ENCODE measurements around the gene WNK3. TPM values are rescaled to one million over a fixed set of nuclear protein-coding genes. Genes with fewer than 3 reads are reported as not detected.

Gene WNK3
- polyA plus RNA-seq, 2 of the 4 experiments (the other 2 are of a cell fraction), result 0.08 TPM; not detected in 1

- CTCF ChIA-PET, result no interaction called here
- POLR2A ChIA-PET, result no interaction called here
- 33% methylated on average over 1 of the region's 1 CpG for WGBS (ENCODE audit: missing lambda C conversion rate)
Measured at GRCh38 chrX:54320067-54320466, 37.8 kb downstream of the WNK3 start.

DNA sequence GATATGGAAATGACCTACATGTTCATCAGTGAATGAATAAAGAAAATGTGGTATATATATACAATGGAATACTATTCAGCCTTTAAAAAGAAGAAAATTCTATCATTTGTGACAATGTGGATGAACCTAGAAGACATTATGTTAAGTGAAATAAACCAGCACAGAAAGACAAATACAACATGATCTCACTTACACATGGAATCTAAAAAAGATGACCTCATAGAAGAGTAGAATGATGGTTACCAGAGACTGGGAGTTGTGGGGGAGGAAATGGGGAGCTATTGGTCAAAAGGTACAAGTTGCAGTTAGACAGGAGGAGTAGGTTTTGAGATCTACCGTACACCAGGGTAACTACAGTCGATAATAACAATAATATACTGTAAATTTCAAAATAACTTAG is 51.5 kb downstream of the WNK3 start:
- H3K27ac ChIP-seq, result no peak overlapping the region
- DNase-seq (ENCODE audit: low read depth in 1 of 2, low spot score in 1 of 2), result no peak
- WGBS (ENCODE audit: missing lambda C conversion rate), result 0% methylated on average over 2 of the region's 2 CpGs
- no peak overlapping the region for H3K4me3 ChIP-seq
- ChIA-PET CTCF (no interaction called here), POLR2A (no interaction called here)
- H3K4me1 ChIP-seq, result no peaks in the 10 kb centered on the region
- ATAC-seq, result no peak
- no peaks in the 10 kb centered on the region for H3K9me3 ChIP-seq
- TF ChIP-seq REST (IDR thresholded peaks at IDR 0.05) (no peak), NR3C1 (IDR thresholded peaks at IDR 0.05) (no peak), SMC3 (IDR thresholded peaks at IDR 0.05) (no peak), ATOH8 (CRISPR knock-in tag; IDR thresholded peaks at IDR 0.05; ENCODE audit: low read depth) (no peak), MAZ (IDR thresholded peaks at IDR 0.05; ENCODE audit: borderline replicate concordance, low read depth, low read length) (no peak), RFX5 (IDR thresholded peaks at IDR 0.05) (no peak), RARB (CRISPR knock-in tag; IDR thresholded peaks at IDR 0.05) (no peak), CHD2 (IDR thresholded peaks at IDR 0.05; ENCODE audit: low read length, partially characterized antibody) (no peak), ESRRA (IDR thresholded peaks at IDR 0.05; ENCODE audit: borderline replicate concordance, low read length) (no peak)
- no peak overlapping the region for H3K4me2 ChIP-seq
- no peak for FAIRE-seq

More at GRCh38 chrX:54320067-54320466, 37.8 kb downstream of the WNK3 start:
- Histone ChIP-seq H3K4me2 (no peak overlapping the region), H3K27ac (no peak overlapping the region), H3K4me3 (no peak overlapping the region), H3K4me1 (no peaks in the 10 kb centered on the region), H3K9me3 (no peaks in the 10 kb centered on the region)
- no peak for ATAC-seq
- no peak for DNase-seq (ENCODE audit: low read depth in 1 of 2, low spot score in 1 of 2)
- no peak for FAIRE-seq
- TF ChIP-seq TFCP2L1 (CRISPR knock-in tag; IDR thresholded peaks at IDR 0.05), result no peak
- TF ChIP-seq SREBF2 (IDR thresholded peaks at IDR 0.05), result no peak
- TF ChIP-seq GATA3 (IDR thresholded peaks at IDR 0.05; ENCODE audit: borderline replicate concordance), result no peak
- TF ChIP-seq BHLHE40 (IDR thresholded peaks at IDR 0.05; ENCODE audit: low read depth, low read length), result no peak
- no peak for TF ChIP-seq KDM1A (IDR thresholded peaks at IDR 0.05; ENCODE audit: low read depth)
- TF ChIP-seq, protein P1, sequence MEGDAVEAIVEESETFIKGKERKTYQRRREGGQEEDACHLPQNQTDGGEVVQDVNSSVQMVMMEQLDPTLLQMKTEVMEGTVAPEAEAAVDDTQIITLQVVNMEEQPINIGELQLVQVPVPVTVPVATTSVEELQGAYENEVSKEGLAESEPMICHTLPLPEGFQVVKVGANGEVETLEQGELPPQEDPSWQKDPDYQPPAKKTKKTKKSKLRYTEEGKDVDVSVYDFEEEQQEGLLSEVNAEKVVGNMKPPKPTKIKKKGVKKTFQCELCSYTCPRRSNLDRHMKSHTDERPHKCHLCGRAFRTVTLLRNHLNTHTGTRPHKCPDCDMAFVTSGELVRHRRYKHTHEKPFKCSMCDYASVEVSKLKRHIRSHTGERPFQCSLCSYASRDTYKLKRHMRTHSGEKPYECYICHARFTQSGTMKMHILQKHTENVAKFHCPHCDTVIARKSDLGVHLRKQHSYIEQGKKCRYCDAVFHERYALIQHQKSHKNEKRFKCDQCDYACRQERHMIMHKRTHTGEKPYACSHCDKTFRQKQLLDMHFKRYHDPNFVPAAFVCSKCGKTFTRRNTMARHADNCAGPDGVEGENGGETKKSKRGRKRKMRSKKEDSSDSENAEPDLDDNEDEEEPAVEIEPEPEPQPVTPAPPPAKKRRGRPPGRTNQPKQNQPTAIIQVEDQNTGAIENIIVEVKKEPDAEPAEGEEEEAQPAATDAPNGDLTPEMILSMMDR (IDR thresholded peaks at IDR 0.05), result no peak
- TF ChIP-seq ZC3H11A (IDR thresholded peaks at IDR 0.05), result no peak
- TF ChIP-seq RFX5 (IDR thresholded peaks at IDR 0.05), result no peak
- TF ChIP-seq POLR2AphosphoS2 (conservative IDR thresholded peaks at IDR 0.05; ENCODE audit: low read length), result no peak
- no peak for TF ChIP-seq JUNB (IDR thresholded peaks at IDR 0.05)
- TF ChIP-seq CHD2 (IDR thresholded peaks at IDR 0.05; ENCODE audit: low read length, partially characterized antibody), result no peak
- no peak for TF ChIP-seq RAD21 (conservative IDR thresholded peaks at IDR 0.05 in 1 of 2, IDR thresholded peaks at IDR 0.05 in 1 of 2)
- TF ChIP-seq RCOR1 (IDR thresholded peaks at IDR 0.05; ENCODE audit: low read depth, low read length), result no peak
- TF ChIP-seq FOXS1 (CRISPR knock-in tag; IDR thresholded peaks at IDR 0.05), result no peak
- no peak for TF ChIP-seq FOSB (CRISPR knock-in tag; IDR thresholded peaks at IDR 0.05)
- TF ChIP-seq, protein P2, sequence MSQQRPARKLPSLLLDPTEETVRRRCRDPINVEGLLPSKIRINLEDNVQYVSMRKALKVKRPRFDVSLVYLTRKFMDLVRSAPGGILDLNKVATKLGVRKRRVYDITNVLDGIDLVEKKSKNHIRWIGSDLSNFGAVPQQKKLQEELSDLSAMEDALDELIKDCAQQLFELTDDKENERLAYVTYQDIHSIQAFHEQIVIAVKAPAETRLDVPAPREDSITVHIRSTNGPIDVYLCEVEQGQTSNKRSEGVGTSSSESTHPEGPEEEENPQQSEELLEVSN (IDR thresholded peaks at IDR 0.05; ENCODE audit: borderline replicate concordance, low read depth), result no peak
- no peak for TF ChIP-seq CBX2 (IDR thresholded peaks at IDR 0.05; ENCODE audit: borderline replicate concordance, low read depth)
- no peak for TF ChIP-seq ESRRA (IDR thresholded peaks at IDR 0.05; ENCODE audit: borderline replicate concordance, low read length)
- TF ChIP-seq ATOH8 (CRISPR knock-in tag; IDR thresholded peaks at IDR 0.05; ENCODE audit: low read depth), result no peak
- TF ChIP-seq HOXB13 (CRISPR knock-in tag; IDR thresholded peaks at IDR 0.05; ENCODE audit: low read depth), result no peak

Data from A549 (cell line).